Left hindlimb (tissue), 1 donor: Measurements from ENCODE around the gene GPALPP1.
A peak's percentile ranks its signal among the peaks of the same experiment; 100 is the strongest.
"Not testable (repeated sequence)": the region's sequence is repeated elsewhere in the genome, so short reads cannot be mapped to it uniquely, and the experiment has no call there.

Experiments used
- DNase-seq: peaks from one replicate; pipeline ENCODE4 v3.0.0-alpha.2; 2018

The GPALPP1 gene, protein sequence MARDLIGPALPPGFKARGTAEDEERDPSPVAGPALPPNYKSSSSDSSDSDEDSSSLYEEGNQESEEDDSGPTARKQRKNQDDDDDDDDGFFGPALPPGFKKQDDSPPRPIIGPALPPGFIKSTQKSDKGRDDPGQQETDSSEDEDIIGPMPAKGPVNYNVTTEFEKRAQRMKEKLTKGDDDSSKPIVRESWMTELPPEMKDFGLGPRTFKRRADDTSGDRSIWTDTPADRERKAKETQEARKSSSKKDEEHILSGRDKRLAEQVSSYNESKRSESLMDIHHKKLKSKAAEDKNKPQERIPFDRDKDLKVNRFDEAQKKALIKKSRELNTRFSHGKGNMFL

DNA sequence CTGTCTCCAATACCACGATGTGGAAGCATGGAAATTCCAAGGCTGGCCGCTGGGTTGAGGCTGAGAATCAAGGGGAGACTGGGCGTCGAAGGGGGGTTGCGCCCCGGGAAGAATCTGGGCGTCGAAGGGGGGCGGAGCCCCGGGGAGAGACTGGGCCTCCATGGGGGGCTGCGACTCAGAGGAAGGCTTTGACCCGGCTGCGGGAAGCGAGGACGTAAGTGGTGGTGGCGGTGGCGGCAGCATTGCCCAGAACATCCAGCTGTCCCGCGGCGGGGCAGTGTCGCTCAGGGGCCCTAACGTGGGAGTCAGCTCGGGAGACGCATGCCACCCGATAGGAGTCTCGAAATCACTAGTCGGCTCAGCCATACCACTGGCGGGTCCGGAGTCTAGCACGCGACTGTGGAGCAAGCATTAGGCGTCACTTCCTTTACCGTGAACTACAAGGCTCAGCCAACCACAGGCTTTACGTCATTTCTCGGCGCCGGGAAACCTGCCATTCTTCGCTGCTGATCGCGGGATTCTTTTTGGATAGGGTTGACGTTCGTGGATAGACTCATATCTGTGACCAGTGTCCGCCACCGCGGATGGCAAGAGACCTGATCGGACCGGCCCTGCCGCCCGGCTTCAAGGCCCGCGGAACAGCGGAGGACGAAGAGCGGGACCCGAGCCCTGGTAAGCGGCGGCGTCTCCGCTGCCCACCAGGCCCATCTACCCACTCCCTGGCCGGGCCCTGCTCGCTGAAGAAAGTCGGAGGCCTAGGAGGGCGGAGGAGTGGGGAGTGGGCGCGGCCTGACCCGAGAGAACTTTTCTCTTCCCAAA is at the start of gene GPALPP1, which contains the start of gene NUFIP1:
Gene GPALPP1 (plus strand): TSS at position 468 of the 819 bp plus-strand sequence. CDS start 117 bp downstream, at position 585.
Gene NUFIP1 (minus strand): TSS at position 401 of the 819 bp plus-strand sequence. CDS start 35 bp downstream, at position 366.
- DNase-seq = peak; percentile 94

DNA sequence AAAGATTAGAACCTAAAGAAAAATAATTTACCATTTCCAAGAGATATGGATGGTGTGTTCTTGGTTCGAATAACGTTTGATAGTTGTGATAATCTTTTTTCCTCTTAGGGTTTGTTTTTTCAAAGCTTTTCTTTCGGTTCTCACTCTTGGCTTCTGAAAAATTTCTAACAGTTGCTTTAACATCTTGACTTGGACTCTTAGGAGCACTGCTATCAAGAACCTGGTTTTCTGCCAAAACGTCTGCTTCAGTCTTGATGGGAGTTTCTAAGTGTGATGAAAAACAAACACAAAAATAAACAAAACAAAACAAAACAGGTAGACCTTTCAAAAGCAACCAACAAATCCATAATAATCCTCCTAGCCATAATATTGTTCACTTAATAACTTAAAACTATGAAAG is 45.9 kb upstream of the GPALPP1 start:
- DNase-seq = not testable (repeated sequence)

DNA sequence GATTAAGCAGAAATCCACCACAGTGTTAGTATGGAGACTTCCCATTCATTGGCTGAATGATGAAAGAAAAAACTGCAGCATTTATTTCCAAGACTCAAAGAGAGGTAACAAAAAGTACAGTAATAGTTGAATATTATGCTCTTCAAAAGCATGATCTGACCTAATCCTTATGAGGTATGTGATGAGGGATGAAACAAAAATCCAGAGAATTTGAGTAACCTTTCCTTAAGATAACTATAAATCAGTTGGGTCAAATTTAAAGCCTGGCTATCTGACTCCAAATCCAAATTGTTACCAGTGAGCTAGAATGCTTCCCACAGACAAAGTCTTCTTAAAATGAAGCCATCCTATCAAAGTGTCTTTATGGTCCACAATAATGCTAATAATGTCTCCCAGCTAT is 38.2 kb upstream of the GPALPP1 start:
- no peak for DNase-seq

DNA sequence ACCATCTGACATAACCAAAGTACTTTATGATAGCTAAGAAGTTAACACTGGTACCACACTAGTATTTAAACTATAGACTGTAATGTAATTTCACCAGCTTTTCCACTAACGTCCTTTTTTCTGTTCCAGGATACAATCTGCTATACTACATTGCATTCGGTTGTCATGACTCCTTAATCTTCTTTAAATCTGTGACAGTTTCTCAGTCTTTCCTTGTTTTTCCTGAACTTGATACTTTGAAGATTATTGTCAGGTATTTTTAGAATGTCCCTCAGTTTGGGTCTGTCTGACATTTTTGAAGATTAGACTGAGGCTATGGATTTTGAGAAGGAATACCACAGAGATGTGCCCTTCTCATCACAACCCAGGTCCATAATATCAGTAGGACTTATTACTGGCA is 36.7 kb upstream of the GPALPP1 start:
- no peak for DNase-seq

DNA sequence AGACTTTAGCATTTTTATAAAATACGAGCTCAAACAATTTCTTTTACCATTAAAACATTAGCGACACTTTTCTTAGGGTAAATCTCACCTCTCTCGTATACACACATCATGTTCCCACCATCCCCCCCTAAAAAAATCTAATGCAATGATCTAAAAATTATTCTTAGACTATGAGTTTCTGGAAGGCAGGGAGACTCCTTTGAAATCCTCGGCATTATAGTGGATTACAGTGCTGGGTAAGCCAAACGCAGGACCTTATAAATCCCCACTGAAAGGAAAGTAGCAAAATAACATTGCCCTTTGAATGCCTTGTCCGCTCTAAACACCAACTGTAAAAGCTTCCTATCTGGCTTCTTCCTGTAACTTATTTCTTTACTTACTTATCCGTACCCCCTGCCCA is 35.1 kb upstream of the GPALPP1 start:
- no peak for DNase-seq

DNA sequence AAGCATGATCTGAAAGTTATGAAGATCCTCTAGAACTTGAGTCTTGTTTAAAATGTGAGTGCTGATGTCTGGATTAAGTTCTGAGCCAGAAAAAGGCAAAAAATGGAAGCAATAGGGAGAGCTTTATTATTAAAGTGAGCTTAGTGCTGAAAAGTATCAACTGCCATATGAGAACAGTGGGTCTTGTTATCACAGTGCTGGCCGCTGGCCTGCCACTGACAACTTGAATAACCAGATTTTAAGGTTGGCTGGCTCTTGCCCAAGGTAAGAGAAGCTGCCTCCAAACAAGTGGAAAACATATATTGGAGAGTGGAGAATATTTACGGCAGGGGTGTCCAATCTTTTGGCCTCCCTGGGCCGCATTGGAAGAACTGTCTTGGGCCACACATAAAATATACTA is 33.9 kb upstream of the GPALPP1 start:
- DNase-seq = no peak

DNA sequence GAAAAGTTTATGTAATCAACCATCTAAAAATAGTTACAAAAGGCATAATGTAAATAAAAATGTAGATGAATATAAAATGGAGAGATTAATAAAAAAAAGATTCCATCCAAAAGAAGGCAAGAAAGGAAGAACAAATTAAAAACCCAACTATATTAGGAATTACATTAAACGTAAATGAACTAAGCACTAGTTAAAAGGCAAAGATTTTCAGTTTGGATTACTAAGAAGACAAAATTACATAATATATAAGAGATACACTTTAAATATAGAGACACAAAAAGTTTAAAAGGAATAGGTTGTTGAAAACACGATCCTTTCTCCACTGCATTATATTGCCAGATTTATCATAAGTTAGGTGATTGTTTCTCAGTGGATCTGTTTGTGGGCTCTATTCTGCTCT is 27.3 kb upstream of the GPALPP1 start:
- no peak for DNase-seq

DNA sequence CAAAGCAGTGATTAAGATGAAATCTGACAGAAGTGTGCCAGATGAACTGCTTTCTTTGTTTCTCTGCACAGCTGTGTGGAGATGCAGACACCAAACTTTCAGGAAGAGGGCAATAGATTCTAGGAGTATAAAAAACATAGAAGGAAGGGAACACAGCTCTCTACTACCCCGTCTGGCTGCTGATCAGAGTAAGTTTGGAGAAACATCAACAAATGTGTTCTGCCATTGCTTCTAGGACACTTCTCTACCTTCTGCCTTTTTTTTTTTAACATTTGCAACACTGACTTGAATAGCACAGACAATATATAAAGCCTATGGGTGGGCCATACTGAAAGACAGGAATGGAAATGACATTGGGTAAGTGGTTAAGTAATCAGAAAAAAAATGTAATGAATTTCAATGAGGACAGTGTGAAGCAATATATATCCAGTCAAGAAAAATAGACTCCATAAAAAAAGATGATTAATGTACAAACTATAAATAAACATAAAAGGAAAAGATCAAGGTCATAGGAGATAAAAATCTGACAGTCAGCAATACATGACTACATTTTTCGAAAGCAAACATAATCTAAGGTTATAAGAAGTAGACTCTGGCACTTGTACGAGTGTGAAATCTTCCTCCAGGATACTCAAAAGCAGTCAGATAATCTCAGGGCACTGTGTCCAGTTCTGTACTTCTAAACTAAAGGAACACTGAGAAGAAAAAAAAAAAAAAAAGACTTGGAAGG is 21.5 kb upstream of the GPALPP1 start:
- DNase-seq = no peak

DNA sequence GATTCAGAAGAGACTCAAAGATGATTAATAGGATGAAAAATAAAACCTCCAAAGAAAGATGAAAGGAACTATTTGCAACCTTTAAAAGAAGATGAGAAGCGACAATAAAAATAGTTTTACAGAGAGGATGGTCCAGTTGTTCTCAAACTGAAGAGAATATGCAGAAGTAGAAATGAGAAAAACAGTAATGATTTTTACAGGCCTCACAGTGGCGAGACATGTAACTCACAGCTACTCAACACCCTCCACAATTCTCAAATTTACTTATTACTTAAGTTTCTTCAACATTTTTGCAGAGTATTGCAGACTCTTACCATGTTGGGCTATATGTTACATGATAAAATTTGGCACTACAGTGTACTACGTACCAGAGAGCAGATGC is 20.9 kb upstream of the GPALPP1 start:
- no peak for DNase-seq

DNA sequence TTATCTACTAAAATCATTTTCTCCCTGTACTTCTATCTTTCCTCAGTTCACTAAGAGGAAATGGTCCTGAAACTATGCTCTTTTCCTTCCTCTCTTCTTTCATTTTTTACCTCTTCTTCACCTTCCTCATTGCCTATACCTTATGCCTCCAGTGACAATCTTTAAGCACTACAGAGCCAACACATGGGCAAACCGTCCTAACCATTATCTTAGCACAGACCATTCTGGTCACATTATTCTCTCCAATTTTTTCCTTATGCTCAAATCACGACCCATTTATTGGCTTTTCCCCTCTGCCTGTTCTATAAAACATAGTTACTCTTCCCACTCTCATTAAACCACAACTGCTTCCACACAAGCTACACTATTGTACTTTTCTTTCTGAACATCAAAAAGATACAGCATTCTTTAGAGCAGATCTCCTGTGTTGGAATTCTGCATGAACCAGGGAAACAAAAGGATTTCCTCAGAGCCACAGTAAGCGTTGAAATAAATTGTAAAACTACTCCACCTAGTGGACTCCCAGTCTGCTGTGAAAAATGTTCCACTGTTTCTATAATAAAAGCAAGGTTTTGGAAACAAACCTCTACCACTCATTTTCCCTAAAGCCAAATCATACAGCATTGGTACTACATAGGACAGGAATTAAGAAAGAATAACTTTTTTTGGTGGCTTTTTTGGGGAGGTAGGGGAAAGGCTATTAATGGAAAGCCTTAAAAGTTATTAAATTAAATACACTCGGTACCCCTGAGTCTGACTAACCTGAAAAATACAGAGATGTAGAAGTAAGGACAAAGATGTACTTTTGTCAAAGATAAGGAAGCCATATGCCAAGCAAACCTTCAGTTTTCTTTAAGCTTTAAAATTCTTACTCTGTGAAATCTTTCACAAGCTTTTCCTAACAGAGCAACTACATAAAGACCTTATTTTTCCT is 19.5 kb upstream of the GPALPP1 start:
- DNase-seq = no peak

DNA sequence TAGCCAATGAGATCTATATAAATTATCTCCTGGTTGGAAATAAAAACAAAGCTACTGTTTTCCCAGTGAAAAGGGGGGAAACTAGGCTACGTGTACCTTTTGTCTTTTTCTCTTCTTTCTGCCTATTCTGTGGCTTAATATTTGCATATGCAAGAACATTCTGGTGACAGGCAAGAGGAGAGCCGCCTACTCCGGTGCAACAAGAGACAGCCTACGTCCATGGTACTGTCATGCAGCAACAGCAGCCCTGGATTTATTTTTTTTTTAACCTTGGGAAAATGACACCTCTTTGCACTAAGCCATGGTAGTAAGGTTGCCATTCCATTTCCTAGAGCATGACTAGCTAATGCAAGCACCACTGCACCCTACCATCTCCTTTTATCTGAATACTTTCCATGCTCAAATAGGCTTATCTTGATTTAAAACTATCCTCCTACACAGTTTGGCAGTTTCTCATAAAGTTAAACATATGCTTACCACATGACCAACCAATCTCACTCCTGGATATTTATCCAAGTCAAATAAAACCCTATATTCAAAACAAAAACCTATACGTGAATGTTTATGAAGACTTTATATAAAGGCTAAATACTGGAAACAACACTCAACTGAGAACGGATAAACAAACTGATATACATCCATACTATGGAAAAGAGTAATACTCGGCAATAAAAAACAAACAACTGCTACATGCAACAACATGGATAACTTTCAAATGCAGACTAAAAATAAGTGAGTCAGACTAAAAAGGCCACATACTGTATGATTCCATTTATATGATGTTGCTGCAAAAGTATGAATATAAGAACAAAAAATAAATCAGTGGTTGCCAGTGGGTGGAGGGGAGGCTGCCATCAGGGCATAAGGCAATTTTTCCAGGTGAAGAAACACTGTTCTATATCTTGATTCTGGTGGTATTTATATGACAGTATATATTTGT is 17.4 kb upstream of the GPALPP1 start:
- no peak for DNase-seq

DNA sequence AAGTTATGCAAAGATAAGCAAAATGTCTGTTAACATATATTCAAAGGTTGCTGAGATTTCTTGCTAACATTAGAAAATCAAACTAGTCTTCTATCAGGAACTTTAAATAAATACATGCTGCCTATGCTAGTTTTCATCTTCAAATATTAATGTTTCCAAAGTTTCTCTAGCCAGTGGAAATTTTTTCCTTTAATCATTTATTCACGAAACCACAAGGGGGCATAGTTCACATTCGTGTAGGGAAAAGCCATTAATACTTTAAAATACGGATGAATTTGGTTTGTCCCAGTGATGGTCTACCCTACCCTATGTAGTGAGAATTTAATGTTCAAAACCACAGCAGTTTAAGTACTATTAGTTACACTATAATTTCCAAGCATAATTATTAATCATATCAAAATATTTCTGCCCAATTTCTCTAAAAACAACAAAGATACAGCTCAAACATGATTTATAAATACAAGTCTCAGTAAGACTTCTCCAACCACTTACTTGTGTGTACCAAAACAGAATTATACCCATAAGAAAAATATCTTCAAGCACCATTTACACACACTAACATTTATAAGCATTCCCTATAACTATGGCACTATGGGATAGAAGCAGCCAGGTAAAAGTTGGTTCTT is 16.3 kb upstream of the GPALPP1 start:
- no peak for DNase-seq

DNA sequence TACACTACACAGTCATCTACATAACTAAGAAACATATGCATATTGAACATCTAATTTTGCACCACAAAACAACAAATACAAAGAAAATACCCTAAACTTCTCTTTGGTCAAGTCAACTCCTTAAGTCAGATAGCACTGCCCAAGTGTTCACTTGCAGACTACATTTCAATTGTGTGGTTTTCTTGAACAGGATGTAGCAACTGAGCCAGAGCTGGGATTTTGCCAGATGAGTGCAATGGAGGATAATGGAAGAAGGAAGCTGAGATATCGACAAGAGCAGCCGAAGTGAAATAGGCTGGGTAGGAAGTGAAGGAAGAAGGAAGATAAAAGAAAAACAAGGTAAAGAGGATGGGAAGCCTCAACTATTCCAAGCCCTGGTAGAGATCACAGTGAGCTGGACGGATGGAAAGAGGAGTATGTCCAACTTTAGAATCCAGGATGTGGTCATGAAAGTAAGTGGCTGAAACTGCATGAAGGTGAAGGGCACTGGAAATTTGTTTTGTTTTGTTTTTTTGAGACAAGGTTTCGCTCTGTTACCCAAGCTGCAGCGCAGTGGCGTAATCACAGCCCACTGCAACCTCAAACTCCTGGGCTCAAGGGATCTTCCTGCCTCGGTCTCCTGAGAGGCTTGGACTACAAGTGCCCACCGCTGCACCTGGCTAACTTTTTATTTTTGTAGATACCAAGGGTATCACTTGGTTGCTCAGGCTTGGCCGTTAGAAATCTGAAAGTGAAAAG is 15.1 kb upstream of the GPALPP1 start:
- DNase-seq = no peak

DNA sequence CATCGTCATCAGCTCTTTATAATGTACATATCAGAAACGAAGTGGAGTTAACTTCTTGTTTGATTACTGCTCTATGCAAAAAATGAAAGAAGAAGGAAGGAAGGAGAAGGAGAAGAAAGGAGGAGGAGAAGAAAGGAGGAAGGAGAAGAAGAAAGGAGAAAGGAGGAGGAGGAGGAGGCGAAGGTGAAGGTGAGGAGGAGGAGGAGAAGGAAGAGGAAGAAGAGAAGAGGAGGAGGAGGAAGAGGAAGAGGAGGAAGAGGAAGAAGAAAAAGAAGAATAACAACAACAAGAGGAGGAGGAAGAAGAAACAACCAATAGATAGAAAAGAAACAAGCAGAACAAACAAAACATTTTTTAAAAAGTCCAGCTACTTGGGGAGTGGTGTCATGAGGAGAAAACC is 13.1 kb upstream of the GPALPP1 start:
- DNase-seq = no peak

DNA sequence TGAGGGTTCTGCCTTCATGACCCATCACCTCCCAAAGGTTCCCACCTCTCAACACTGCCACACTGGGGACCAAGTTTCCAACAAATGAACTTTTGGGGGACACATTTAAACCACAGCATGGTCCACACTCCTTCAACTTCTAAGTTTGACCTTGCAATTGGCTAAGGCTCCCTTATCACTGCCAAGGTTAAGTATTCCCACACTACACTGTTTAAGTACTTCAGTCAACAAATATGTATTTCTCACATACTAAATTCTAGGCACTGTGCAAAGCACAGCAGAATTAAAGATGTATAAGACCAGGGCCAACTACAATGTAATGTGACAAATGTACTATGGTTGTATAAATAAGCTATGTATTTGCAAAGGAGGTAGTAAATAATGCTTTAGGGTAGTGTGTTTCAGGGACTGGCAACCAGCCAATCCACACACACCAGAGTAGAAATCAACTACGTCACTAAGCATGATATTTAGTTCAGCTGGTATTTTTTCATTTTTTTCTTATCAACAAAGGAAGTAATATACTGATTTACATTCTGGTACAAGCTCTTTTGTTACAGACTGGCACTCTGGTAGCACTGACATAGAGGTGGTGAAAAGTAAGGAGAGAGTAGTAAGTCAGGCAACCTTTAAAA is 12.3 kb upstream of the GPALPP1 start:
- no peak for DNase-seq

DNA sequence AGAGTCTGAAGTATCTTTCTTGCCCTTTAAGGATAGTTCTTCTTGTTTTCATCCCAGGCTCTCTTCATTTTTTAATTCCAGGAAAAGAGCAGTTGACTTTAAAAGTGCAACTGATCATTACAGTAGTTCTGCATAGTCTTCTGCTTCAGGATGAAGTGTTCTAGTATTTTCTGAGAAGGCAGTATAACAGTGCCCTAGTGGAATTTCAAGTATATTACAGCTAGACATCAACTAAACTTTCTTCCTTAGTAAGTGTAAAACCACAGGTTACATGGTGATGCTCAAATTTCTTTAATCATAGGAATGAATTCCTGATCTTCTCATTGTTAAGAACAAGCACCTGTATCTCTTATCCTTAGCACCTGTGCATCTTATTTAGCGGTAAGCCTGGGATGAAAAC is 11.0 kb upstream of the GPALPP1 start:
- no peak for DNase-seq

DNA sequence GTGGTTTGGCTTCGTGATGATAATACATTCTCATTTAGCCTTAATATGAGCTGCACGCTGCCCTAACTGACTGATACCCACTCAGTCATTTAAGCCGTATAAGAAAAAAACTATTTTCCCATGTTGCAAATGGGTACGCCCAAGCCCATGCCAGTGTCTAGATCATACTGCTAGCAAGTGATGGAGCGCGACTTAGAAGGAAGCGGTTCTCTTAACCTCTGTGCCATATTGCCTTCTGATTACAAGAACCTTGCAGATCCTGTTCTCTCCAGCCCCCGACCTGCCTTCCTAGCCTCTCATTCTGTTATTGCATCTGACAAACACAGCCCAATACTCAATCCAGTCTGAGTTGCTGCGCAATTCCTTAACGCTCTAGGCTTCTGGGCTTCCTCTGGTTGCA is 603 bp downstream of the GPALPP1 start:
- DNase-seq = no peak

DNA sequence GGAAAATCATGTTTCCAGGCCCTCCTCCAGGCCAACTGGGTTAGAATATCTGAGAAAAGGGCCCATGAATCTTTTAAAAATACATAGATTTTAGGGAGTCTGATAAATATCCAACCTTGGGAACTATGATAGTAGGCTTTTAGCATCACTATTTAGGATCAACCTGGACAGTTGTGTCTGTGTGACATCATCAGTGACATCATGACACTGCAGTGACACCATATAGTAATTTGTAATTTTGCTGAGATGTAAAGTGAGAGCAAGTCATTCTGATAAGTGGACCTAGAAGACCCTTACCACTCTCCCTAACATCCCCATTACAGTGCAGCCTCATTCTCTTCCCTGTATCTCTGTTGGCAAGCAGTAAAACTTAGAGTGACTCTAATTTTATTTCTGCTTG is 14.1 kb downstream of the GPALPP1 start:
- no peak for DNase-seq

DNA sequence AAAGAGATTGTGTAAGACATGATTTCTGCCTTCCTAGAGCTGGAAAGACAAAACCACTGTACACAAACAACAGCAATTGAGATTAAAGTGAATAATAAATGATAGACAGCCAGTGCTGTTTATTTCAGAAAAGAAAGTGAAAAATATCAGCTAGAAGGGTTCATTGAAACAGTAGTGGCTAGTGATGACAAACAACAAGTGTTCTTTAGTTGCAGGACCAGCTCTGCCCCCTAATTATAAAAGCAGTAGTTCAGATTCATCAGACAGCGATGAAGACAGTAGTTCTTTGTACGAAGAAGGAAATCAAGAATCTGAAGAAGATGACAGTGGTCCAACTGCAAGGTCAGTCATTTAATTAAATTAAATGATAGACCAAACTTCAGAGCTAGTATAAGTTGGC is 14.8 kb downstream of the GPALPP1 start:
- no peak for DNase-seq
